HuH-7 (cell line): Measurements from ENCODE around the gene DSE.

Source experiments
- DNase-seq: peaks from one replicate; pipeline ENCODE4 v3.0.0; 2011; ENCODE audit warnings: low spot score

Gene DSE

GRCh38 chr6:116447496-116448011 lies 76.8 kb downstream of the DSE start:
- peak; percentile 59 for DNase-seq

GRCh38 chr6:116449565-116449964 lies 78.8 kb downstream of the DSE start:
- DNase-seq = no peak

GRCh38 chr6:116450185-116450710 lies 79.5 kb downstream of the DSE start:
- no peak for DNase-seq

GRCh38 chr6:116450769-116451740 lies 80.3 kb downstream of the DSE start:
- DNase-seq = no peak

- DNase-seq = no peak
Measured at GRCh38 chr6:116451916-116452315, 81.2 kb downstream of the DSE start.

- DNase-seq = no peak
Measured at GRCh38 chr6:116452531-116452930, 81.8 kb downstream of the DSE start.

- no peak for DNase-seq
Measured at GRCh38 chr6:116456106-116456505, 85.4 kb downstream of the DSE start.

- no peak for DNase-seq
Measured at GRCh38 chr6:116456927-116457326, 86.2 kb downstream of the DSE start.

GRCh38 chr6:116458264-116458663 lies 87.5 kb downstream of the DSE start:
- no peak for DNase-seq

GRCh38 chr6:116459927-116460326 lies 89.2 kb downstream of the DSE start:
- no peak for DNase-seq

GRCh38 chr6:116461331-116461931 lies 90.7 kb downstream of the DSE start, which contains the start of gene CALHM6:
Gene CALHM6 (plus strand): TSS chr6:116461375. CDS start chr6:116461930, 555 bp downstream.
- DNase-seq = no peak

- DNase-seq = no peak
Measured at GRCh38 chr6:116461932-116462885, 91.5 kb downstream of the DSE start.

- DNase-seq = no peak
Measured at GRCh38 chr6:116463301-116463700, 92.6 kb downstream of the DSE start.

- DNase-seq = no peak
Measured at GRCh38 chr6:116465246-116465645, 94.5 kb downstream of the DSE start.

GRCh38 chr6:116467096-116467495 lies 96.3 kb downstream of the DSE start:
- DNase-seq = no peak

GRCh38 chr6:116467514-116467913 lies 96.8 kb downstream of the DSE start:
- DNase-seq = no peak

GRCh38 chr6:116468293-116468692 lies 97.5 kb downstream of the DSE start:
- DNase-seq = no peak

- no peak for DNase-seq
Measured at GRCh38 chr6:116471531-116471930, 100.8 kb downstream of the DSE start.

GRCh38 chr6:116472706-116473105 lies 102.0 kb downstream of the DSE start:
- DNase-seq = no peak

GRCh38 chr6:116475141-116475540 lies 104.4 kb downstream of the DSE start:
- DNase-seq = no peak

GRCh38 chr6:116476002-116476678 lies 105.4 kb downstream of the DSE start:
- DNase-seq = peak; percentile 45
